Transverse colon (tissue), 4 donors: Measurements from ENCODE around the gene ZDHHC14. TPM values are rescaled to one million over a fixed set of nuclear protein-coding genes. Genes with fewer than 3 reads are reported as not detected.

Experiments used
- DNase-seq: peaks from one replicate; pipeline ENCODE4 v3.0.0-alpha.2; 2019
- H3K27ac ChIP-seq, 4 donors: fragments of 200-600 bp; sonication (generic); 2 replicates each; pipeline ENCODE4 v1.5.1; 2016 to 2018; ENCODE audit warnings: inconsistent platforms in 4 of 4
- H3K27me3 ChIP-seq: fragments of 200-600 bp; sonication (generic); 2 replicates; pipeline ENCODE4 v1.5.1; 2017; ENCODE audit warnings: inconsistent platforms
- H3K36me3 ChIP-seq, 4 donors: fragments of 200-600 bp; sonication (generic); 2 replicates each; pipeline ENCODE4 v1.5.1; 2017 to 2019; ENCODE audit warnings: inconsistent platforms in 4 of 4
- H3K4me1 ChIP-seq, 4 donors: fragments of 200-600 bp; sonication (generic); 2 replicates each; pipeline ENCODE4 v1.5.1; 2017 to 2020; ENCODE audit warnings: inconsistent platforms in 4 of 4
- H3K4me3 ChIP-seq, 4 donors: fragments of 200-600 bp; sonication (generic); 1 replicate in 1 of 4; 2 replicates in 3 of 4; pipeline versions ENCODE4 v1.5.1 to v1.6.1; 2017 to 2019; ENCODE audit warnings: inconsistent platforms in 4 of 4
- H3K9me3 ChIP-seq, 2 donors: fragments of 200-600 bp; sonication (generic); 2 replicates each; pipeline ENCODE4 v1.5.1; 2017 to 2019; ENCODE audit warnings: inconsistent platforms in 2 of 2
- CTCF ChIP-seq, 5 experiments: fragments of 200-600 bp in 3 of 5; fragments of 450-650 bp in 2 of 5; sonication (generic) in 3 of 5; IDR thresholded peaks; 1 replicate in 2 of 5; 2 replicates in 3 of 5; pipeline ENCODE4 v1.5.1; 2016 to 2017; ENCODE audit warnings: antibody characterized with exemption in 5 of 5, inconsistent platforms in 3 of 5, mild to moderate bottlenecking in 2 of 5, moderate library complexity in 1 of 5
- EP300 ChIP-seq: sonication (generic); formaldehyde crosslinking; IDR thresholded peaks from one replicate; pipeline ENCODE4 v1.6.1; 2017; ENCODE audit warnings: antibody characterized with exemption, low read depth
- POLR2A ChIP-seq: fragments of 450-650 bp; IDR thresholded peaks from one replicate; pipeline ENCODE4 v1.6.1; 2016; ENCODE audit warnings: antibody characterized with exemption, mild to moderate bottlenecking, moderate library complexity
- POLR2AphosphoS5 ChIP-seq, 3 donors: sonication (generic); formaldehyde crosslinking; IDR thresholded peaks; one replicate each; pipeline ENCODE4 v1.6.1; 2016; ENCODE audit warnings: antibody characterized with exemption in 3 of 3
- WGBS, 2 donors: methylation state at CpG; one replicate each; pipeline ENCODE4 v1.1.5; 2018; ENCODE audit warnings: low coverage in 1 of 2; 5-methylcytosine and 5-hydroxymethylcytosine counted together
- in situ Hi-C, 4 donors: fragments of 200-750 bp; cut with MboI; loops; one replicate each; pipeline versions ENCODE4 v1.15.0 to v1.15.1; 2017; ENCODE audit warnings: low sequenced_read_pairs in 3 of 4, low pct_ligation_motif_present in 1 of 4, low pct_unique_long_range_greater_than_20kb in 1 of 4
- intact Hi-C: fragments of 100-400 bp; cut with DNase I; formaldehyde crosslinking; loops from one replicate; pipeline ENCODE4 v1.15.1; 2023; ENCODE audit warnings: low total_unique reads
- total RNA-seq, 4 donors: library from RNA; depleted of rRNA; stranded (reverse); fragments of >200 nt; gene quantifications; one replicate each; pipeline ENCODE4 v1.1.0, GENCODE V29; 2016

Gene ZDHHC14
- total RNA-seq, 4 donors from 2014 or later, result 10.2 to 16.5 (median 12.5) TPM

- Histone ChIP-seq H3K27me3 (no peaks in the 10 kb centered on the region), H3K27ac (no peak overlapping the region), H3K4me3 (no peak overlapping the region), H3K9me3 (no peaks in the 10 kb centered on the region), H3K36me3 (no peaks in the 10 kb centered on the region), H3K4me1 (peaks cover 5 to 34% (median 11%) of the 10 kb centered on the region in 4 donors)
- in situ Hi-C loops (no loop called here), intact Hi-C loops (no loop called here)
- DNase-seq, result no peak
- 77 to 83% methylated on average over 11 to 13 of the region's 13 CpGs for WGBS, 2 donors
- TF ChIP-seq EP300 (no peak), POLR2A (no peak), CTCF (IDR thresholded peaks at IDR 0.05) (no peak), POLR2AphosphoS5 (IDR thresholded peaks at IDR 0.05) (no peak)
Measured at GRCh38 chr6:157436219-157436943, 55.4 kb downstream of the ZDHHC14 start.

GRCh38 chr6:157436944-157437336, 56.0 kb downstream of the ZDHHC14 start:
- Histone ChIP-seq H3K4me1 (peaks cover 5 to 34% (median 11%) of the 10 kb centered on the region in 4 donors), H3K27ac (no peak overlapping the region), H3K27me3 (no peaks in the 10 kb centered on the region), H3K36me3 (no peaks in the 10 kb centered on the region), H3K4me3 (no peak overlapping the region), H3K9me3 (no peaks in the 10 kb centered on the region)
- no peak for DNase-seq
- intact Hi-C loops (no loop called here), in situ Hi-C loops (no loop called here)
- TF ChIP-seq EP300 (no peak), CTCF (IDR thresholded peaks at IDR 0.05) (no peak), POLR2AphosphoS5 (IDR thresholded peaks at IDR 0.05) (no peak), POLR2A (no peak)
- 88% methylated on average over 4 of the region's 4 CpGs; no CpG with 5 or more reads in 1 of the 2 donors for WGBS, 2 donors

- no peak for TF ChIP-seq POLR2A
- no peak for TF ChIP-seq EP300
- TF ChIP-seq POLR2AphosphoS5 (IDR thresholded peaks at IDR 0.05), result no peak
- no peak for TF ChIP-seq CTCF (IDR thresholded peaks at IDR 0.05)
- 65 to 78% methylated on average over 4 to 6 of the region's 6 CpGs for WGBS, 2 donors
- H3K36me3 ChIP-seq, result no peaks in the 10 kb centered on the region
- H3K27me3 ChIP-seq, result no peaks in the 10 kb centered on the region
- DNase-seq, result no peak
- intact Hi-C loops (no loop called here), in situ Hi-C loops (no loop called here)
- H3K9me3 ChIP-seq, result no peaks in the 10 kb centered on the region
- H3K4me1 ChIP-seq, result peaks cover 5 to 26% (median 8%) of the 10 kb centered on the region in 4 donors
- no peak overlapping the region for H3K4me3 ChIP-seq
- H3K27ac ChIP-seq, result peak overlapping the region in 3 of 4 donors; percentile 1 to 32 (median 22)
Measured at GRCh38 chr6:157438611-157439111, 57.7 kb downstream of the ZDHHC14 start.

GRCh38 chr6:157440171-157440570, 59.2 kb downstream of the ZDHHC14 start:
- Histone ChIP-seq H3K9me3 (no peaks in the 10 kb centered on the region), H3K27me3 (no peaks in the 10 kb centered on the region), H3K4me1 (peaks cover 0 to 10% (median under 1%) of the 10 kb centered on the region in 4 donors), H3K27ac (no peak overlapping the region), H3K36me3 (no peaks in the 10 kb centered on the region), H3K4me3 (no peak overlapping the region)
- WGBS, 2 donors, result 75 to 78% methylated on average over 1 of the region's 1 CpG
- TF ChIP-seq POLR2AphosphoS5 (IDR thresholded peaks at IDR 0.05), result no peak
- no peak for TF ChIP-seq CTCF (IDR thresholded peaks at IDR 0.05)
- intact Hi-C loops, result no loop called here
- in situ Hi-C loops, result no loop called here
- no peak for DNase-seq
